Measurements from ENCODE around the gene CSTB.
A peak's percentile ranks its signal among the peaks of the same experiment; 100 is the strongest.

CSTB gene

DNA sequence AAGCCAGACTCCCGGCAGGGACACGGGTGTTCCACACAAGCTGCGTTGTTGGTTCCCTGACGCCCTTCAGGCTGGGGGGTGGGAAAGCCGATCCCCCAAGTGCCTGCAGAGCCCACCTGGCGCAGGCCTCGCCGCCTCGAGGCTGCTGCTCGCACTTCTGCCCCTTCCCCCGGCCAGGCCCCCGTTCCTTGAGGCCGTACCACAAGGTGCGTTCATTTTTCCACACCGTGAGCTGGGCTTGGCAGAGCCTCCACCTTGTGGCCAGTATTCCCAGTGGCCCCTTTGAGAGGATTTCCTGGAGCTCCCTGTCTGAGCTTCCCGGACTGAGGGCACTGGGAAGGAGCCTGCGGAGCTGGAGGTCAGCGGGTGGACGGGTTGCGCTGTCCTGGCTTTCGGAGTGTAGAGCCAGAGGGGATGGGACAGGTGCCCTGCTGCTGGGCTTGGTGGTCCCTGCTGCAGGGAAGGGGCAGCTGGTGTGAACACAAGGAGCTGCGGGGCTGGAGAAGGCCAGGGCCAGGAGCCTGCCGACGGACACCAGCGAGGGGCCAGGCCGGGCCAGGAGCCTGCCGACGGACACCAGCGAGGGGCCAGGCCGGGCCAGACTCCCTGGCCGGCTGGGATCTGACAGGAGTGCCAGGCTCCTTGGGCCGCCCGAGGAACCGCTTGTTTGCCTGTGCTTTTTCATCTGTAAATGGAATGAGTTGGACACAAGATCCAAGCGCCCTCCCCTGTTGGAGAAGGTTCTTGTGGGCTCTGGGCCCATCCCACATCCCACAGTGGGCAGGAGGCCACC, 38.8 kb downstream of the CSTB start:
- peaks cover 14% of the 10 kb centered on the region for H3K4me1 Mint-ChIP-seq
- no peaks in the 10 kb centered on the region for H3K9me3 Mint-ChIP-seq
- no peak overlapping the region for H3K27ac Mint-ChIP-seq
- H3K4me3 Mint-ChIP-seq: no peak overlapping the region
- H3K27me3 Mint-ChIP-seq: no peaks in the 10 kb centered on the region
- peaks cover 2% of the 10 kb centered on the region for H3K36me3 Mint-ChIP-seq

DNA sequence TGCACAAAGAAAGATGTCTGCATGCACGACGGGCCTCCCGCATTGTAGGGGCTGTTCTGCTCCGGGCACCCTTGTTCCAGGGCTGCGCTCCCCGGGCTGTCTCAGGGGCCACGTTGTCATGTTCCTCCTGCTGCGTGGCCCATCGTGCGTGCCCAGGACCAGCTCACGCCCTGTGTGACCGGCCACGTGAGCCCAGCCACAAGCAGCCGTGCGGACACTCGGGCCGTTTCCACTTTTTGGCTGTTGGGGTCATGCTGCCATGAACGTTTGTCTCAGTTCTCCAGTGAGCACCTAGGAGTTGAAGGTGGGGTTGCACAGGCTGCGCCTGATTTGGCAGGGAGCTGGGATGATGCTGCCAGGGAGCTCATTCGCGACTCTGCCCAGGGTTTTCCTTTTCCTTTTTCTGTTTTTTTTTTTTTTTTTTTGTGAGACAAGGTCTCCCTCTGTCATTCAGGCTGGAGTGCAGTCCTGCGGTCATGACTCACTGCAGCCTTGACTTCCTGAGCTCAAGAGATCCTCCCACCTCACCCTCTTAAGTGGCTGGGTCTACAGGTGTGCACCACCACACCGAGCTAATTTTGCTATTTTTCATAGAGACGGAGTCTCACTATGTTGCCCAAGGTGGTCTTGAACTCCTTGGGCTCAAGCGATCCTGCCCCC, 39.8 kb downstream of the CSTB start:
- Mint-ChIP-seq H3K4me1 (peaks cover 17% of the 10 kb centered on the region), H3K27me3 (no peaks in the 10 kb centered on the region), H3K9me3 (no peaks in the 10 kb centered on the region), H3K4me3 (no peak overlapping the region), H3K27ac (no peak overlapping the region), H3K36me3 (peaks cover 2% of the 10 kb centered on the region)

DNA sequence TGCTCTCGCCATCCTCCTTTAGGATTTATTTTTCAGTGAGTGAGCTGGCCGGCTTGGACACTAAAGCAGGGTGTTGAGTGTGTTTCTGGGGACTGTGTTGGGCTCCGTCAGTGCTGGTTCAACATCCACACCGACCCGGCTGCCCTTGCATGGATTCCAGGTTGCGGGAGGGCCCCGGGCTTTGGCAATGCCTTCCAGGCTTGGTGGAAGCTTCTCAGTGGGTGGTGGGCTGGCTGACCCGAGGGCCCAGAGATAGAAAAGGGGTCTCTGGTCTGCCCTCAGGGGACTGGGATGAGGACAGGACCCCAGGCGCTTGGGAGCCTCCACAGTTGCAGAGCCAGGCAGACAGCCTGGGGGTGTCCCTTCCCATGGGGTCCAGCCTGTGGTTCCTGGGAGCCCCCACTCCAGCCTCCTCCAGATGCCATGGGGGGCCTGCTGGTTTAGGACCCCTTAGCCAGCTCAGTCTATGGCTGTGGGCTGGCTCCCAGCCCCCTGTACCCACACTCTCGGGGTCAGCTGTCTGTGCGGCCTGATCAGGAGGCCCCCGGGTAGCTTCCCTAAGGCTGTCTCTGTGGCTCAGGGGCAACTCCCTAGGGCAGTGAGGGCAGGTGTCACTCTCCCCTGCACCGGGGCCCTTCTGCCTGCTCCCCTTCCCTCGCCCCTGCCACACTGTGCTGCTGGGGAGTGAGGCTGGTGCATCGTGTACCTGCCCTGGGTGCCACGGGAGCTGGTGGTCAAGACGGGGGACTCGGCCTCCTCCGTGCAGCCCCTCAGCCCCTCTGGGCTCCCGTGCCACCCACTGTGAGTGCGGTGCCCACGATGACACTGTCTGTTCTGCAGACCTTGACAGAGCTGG, 40.6 kb downstream of the CSTB start:
- Mint-ChIP-seq H3K4me3 (no peak overlapping the region), H3K9me3 (no peaks in the 10 kb centered on the region), H3K4me1 (peaks cover 21% of the 10 kb centered on the region), H3K36me3 (peaks cover 2% of the 10 kb centered on the region), H3K27me3 (no peaks in the 10 kb centered on the region), H3K27ac (no peak overlapping the region)

DNA sequence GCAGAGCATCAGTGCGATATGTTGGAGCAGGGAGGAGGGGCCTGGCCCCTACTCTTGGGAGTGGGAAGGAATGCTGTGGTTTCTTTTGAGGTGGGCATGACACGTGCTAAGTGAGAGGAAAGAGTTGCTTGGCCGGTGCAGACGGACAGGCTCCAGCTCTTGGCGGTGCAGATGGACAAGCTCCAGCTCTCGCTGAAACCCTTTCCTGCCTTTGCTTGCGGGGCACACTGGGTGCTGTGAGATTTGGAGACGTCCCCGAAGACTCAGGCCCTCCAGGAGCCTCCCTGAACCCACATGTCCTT, 41.2 kb downstream of the CSTB start:
- Mint-ChIP-seq H3K27me3 (no peaks in the 10 kb centered on the region), H3K9me3 (no peaks in the 10 kb centered on the region), H3K36me3 (peaks cover 2% of the 10 kb centered on the region), H3K27ac (no peak overlapping the region), H3K4me1 (peaks cover 21% of the 10 kb centered on the region), H3K4me3 (no peak overlapping the region)

DNA sequence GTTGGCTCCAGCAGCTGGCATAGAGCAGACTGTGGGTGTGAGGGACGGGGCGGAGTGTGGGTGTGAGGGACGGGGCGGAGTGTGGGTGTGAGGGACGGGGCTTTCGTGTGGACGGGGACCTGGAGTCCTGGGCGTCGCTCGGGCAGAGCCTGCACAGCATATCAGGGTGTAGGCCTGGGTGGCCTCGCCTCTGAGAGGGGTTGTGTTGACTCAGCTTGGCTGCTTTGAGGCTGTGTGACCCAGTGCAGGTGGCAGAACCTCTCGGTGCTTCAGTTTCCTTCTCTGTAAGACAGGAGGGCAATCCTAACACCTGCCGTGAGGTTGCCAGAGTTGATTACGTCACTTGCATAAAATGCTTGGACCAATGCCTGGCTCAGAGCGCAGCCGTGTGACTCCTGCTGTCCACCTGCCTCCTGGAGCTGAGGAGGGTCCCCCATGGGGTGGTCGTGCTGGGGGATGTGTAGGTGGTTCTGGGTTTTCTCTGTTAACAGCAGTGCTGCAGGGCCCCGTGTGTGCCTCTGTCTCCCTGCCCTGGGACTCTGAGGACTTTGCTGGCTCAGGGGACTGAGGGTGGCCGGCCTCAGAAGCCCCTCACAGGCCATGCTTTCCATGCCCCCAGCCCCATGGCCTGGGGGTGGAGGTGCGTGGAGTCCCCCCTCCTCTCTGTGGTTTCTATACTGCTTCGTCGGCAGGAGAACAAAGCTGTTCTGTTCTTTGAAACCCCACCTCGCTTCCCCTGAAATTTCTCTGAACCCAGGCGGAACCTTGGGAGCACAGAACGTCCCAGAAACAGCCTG, 41.8 kb downstream of the CSTB start:
- Mint-ChIP-seq H3K4me3 (no peak overlapping the region), H3K36me3 (peaks cover 2% of the 10 kb centered on the region), H3K27me3 (no peaks in the 10 kb centered on the region), H3K9me3 (no peaks in the 10 kb centered on the region), H3K4me1 (peaks cover 22% of the 10 kb centered on the region), H3K27ac (no peak overlapping the region)

DNA sequence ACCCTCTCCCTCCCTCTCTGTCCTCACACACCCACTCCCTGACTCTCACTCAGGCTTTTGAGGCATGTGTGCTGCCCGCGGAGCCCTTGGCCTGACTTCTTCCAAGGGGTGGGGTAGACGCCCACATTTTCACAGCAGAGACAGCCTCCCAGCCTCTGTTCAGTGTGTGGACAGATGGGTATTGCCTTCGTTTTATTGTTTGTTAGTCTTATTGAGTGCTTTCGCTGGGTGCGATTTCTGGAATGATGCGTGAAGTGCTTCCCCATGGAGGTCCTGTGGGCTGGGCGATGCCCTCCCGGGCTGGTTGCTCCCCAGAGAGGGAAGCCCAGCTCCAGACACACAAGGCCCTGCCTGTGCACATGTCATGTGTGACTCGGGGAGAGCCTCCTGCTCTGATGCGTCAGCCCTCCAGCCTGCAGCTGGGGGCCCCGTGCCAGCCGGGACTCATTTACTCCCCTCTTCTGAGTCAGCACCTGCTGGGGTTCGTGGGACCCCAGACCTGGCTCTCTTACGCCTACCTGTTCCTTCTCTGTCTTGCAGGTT, 42.5 kb downstream of the CSTB start:
- H3K27me3 Mint-ChIP-seq: no peaks in the 10 kb centered on the region
- no peaks in the 10 kb centered on the region for H3K9me3 Mint-ChIP-seq
- H3K27ac Mint-ChIP-seq: no peak overlapping the region
- peaks cover 26% of the 10 kb centered on the region for H3K4me1 Mint-ChIP-seq
- H3K4me3 Mint-ChIP-seq: no peak overlapping the region
- peaks cover 2% of the 10 kb centered on the region for H3K36me3 Mint-ChIP-seq

DNA sequence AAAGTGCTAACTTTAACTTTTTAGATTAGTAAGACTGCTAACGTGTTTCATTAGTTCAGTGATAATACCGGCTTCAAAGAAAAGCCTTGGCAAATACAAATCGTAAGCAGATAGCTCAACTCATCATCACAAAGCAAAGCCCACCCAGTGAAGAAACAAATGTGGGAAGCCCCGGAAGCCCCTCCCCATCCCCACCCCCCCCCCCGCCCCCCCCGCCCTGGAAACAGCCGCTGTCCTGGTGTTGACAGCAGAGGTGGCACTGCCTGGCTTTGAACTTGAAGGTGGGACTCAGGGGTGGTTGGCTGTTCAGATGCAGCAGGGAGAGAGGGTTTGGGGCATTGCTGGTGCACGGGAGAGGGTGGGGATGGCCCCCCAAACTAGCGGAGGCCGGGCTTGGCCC, 43.0 kb downstream of the CSTB start:
- Mint-ChIP-seq H3K4me1 (peaks cover 32% of the 10 kb centered on the region), H3K9me3 (no peaks in the 10 kb centered on the region), H3K36me3 (peaks cover 2% of the 10 kb centered on the region), H3K27ac (no peak overlapping the region), H3K27me3 (no peaks in the 10 kb centered on the region), H3K4me3 (no peak overlapping the region)

DNA sequence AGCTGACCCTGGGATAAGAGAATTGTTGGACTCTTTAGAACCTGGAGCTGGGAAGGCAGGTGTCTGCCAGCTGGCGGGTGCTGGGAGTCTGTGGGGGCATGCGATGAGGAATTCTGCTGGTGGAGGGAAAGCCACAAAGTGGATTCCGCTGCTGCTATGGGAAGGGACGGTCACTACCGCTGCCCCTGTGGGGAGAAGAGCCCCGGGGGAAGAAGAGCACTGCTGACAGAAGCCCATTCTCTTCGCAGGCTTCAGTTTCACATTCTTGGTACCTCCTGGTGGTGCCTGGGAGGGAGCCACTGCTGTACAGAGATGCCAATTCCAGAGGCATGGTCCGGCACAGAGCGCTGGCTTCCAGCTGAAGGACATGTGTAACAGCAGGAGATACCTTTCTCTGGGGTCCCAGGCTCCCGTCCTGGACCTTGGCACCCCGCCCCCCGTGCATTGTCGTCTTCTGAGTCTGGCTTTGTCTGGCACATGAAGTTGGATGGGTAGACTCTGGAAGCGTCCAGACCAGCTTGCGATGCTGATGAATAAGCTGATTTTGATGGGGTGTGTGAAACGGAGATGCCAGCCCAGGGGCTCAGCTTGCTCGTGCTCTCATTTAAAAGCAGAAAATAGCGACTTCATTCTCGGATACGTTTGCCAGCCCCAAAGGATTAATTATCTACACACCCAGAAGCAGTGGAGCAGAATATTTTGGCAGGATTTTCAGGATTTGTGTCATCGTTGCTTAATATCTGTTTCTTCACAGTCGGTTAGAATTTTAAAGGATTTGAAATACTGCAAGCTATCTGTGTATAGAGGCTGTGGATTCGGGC, 44.0 kb downstream of the CSTB start:
- Mint-ChIP-seq H3K4me1 (peaks cover 41% of the 10 kb centered on the region), H3K9me3 (no peaks in the 10 kb centered on the region), H3K4me3 (no peak overlapping the region), H3K27me3 (no peaks in the 10 kb centered on the region), H3K36me3 (peaks cover 2% of the 10 kb centered on the region), H3K27ac (no peak overlapping the region)

DNA sequence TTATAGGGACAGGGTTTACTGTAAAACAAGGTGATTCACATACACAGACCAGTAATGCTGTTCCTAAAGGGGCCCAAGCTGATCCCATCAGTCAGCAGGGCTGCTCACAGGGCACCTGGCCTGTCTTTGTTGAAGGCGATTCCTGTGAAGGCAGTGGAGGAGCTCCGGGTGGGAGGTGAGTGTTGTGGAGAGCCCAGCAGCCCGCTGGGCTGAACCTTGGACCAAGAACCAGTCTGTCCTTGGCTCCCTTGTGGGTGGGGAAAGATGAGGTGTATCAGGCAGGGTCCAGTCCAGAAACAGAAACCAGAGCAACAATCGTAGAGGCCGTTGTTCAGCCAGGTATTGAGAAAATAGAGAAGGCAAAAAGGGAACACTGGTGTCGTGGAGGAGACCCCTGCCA, 44.6 kb downstream of the CSTB start:
- Mint-ChIP-seq H3K4me3 (no peak overlapping the region), H3K4me1 (peaks cover 48% of the 10 kb centered on the region), H3K27ac (no peak overlapping the region), H3K9me3 (no peaks in the 10 kb centered on the region), H3K36me3 (peaks cover 4% of the 10 kb centered on the region), H3K27me3 (no peaks in the 10 kb centered on the region)

DNA sequence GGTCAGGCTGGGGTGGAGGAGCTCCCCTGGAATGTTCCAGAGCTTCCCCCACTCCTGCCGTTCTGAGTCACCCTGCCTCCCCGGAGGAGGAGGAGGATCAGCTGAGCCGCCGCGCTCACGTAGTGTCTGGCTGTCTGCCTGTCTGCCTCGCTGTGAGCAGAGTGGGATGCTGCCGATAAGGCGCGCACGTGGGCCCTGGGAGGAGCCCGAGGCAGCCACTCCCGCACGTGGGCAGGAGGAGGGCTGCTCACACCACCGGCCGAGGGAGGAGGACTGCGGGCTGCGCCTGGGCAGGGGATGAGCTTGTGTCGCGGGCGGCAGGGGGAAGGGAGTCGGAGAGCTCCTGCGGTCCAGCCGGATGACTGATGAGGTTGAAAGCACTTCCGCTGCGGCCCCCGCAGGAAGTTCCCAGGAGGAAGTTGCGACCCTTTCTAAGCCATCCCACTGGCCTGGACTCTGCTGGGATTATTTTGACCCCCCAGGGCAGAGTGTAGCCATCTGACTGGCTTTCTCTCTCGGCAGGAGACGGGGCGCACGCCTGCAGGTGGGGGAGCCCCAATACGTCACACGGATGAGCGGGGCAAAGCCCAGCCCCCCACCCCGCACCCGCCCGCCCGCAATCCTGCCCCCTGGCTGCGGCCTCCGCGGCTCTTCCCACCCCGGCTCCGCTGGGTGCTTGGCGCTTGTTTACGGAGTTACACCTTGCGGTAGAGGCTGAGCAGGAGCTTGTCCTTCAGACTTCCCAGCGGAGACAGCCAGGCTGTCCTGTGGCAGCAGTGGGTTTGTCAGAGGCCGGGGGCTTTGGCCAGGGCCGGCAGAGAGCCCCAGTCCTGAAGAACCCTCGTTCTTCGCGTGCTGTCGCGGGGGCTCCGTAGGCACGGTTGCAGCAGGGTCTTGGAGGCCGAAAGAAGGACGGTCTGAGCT, 47.4 kb downstream of the CSTB start:
- Mint-ChIP-seq H3K27ac (peak overlapping the region; percentile 91), H3K4me3 (peak overlapping the region; percentile 87), H3K4me1 (peaks cover 56% of the 10 kb centered on the region), H3K9me3 (no peaks in the 10 kb centered on the region), H3K36me3 (peaks cover 4% of the 10 kb centered on the region), H3K27me3 (no peaks in the 10 kb centered on the region)

DNA sequence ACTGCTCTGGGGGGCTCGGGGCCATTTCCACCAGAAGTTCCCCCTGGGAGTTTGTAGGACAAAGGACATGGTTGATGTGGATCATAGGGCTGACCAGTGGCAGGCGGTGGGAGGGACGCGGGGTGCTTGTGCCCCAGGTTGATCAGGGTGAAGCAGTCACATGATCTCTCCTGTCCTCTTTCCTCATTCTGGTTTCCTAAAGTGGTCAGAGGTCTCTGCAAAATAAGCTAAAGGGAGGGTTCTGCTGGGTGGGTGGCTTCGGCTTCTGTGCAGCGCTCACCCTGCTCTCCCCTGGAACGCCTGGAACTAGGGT, 48.0 kb downstream of the CSTB start:
- Mint-ChIP-seq H3K27me3 (no peaks in the 10 kb centered on the region), H3K9me3 (no peaks in the 10 kb centered on the region), H3K4me1 (peaks cover 52% of the 10 kb centered on the region), H3K27ac (peak overlapping the region; percentile 91), H3K4me3 (peak overlapping the region; percentile 87), H3K36me3 (peaks cover 2% of the 10 kb centered on the region)

DNA sequence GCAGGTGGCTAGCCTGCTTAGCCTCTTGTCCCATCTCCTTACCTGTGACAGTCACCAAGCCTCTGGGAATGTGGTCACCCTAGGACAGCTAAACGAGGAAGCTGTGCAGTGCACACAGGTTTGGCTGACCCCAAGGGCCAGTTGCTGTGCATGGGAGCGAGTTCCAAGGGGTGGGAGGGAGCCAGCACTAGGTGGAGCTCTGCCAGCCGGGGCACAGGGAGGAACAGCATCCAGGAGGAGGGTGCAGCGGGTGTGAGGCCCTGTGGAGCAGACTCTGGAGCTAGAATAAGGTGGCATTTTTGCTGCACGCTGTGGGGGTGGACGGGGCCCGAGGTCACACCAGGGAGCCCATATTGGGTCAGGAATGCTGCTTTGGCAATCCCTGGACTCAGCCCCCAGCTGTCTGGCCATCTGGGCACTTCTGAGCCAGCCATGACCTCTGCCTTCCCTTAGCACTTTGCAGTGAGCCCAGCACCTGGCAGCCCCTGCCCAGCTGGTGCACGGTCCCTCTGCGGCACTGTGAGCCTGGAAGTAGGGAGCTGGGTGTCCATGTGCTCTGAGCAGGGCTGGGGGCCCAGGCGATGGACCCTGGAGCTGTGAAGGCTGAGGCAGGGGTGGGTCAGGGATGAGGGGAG, 48.5 kb downstream of the CSTB start:
- peak overlapping the region; percentile 85 for H3K27ac Mint-ChIP-seq
- H3K9me3 Mint-ChIP-seq: no peaks in the 10 kb centered on the region
- peaks cover 2% of the 10 kb centered on the region for H3K36me3 Mint-ChIP-seq
- peaks cover 53% of the 10 kb centered on the region for H3K4me1 Mint-ChIP-seq
- no peaks in the 10 kb centered on the region for H3K27me3 Mint-ChIP-seq
- H3K4me3 Mint-ChIP-seq: peak overlapping the region; percentile 87

DNA sequence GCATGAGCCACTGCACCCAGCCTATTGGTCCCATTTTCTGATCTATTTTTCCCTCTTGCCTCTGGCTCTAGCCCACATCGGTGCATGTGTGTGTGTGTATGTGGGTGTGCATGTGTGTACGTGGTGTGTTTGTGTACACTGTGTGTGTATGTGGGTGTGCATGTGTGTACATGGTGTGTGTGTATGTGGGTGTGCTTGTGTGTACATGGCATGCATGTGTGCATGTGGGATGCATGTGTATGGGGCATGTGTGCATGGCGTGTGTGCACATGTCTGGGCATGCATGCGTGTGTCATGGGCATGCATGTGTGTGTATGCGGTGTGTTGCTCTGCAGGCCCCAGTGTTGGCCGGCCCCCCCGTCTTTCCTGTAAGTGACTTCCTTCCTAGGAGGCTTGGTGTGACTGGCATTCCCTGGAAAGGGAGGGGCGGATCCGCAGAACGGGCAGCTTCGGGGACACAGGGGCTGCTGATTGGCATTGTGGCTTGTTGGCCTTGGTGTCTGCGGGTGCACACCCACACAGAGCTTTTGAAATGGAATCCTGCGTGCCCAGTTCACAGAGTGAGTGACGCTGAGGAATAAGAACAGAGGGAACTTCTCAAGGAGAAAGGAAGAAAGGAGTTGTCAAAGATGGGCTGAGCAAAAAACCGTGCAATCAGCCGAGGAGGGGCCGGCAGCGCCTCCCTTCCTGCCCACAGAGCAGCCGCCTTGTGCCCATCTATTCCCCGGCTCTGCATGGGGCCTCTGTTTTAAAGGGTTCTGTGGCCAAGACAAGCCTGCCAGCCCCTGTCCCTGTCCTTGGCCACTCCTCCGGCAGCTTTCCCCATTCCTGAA, 49.2 kb downstream of the CSTB start:
- H3K4me1 Mint-ChIP-seq: peaks cover 59% of the 10 kb centered on the region
- H3K4me3 Mint-ChIP-seq: peak overlapping the region; percentile 87
- H3K9me3 Mint-ChIP-seq: no peaks in the 10 kb centered on the region
- H3K27ac Mint-ChIP-seq: peak overlapping the region; percentile 85
- peaks cover 2% of the 10 kb centered on the region for H3K36me3 Mint-ChIP-seq
- H3K27me3 Mint-ChIP-seq: no peaks in the 10 kb centered on the region
